ENCODE results near the gene ZIC1. TPM values are rescaled to one million over a fixed set of nuclear protein-coding genes. Genes with fewer than 3 reads are reported as not detected.

The ZIC1 gene
- total RNA-seq, 2 donors from 2014 or later: not detected

GRCh38 chr3:147415286-147415685 lies 6.1 kb downstream of the ZIC1 start:
- Histone ChIP-seq H3K4me3 (no peak overlapping the region), H3K27me3 (peaks cover 9 to 47% of the 10 kb centered on the region in 2 donors), H3K27ac (no peak overlapping the region), H3K9me3 (no peaks in the 10 kb centered on the region), H3K4me1 (peaks cover 34% of the 10 kb centered on the region), H3K36me3 (replicated peaks in 1 of 2; ENCODE audit: insufficient read depth in 1 of 2, low read depth in 2 of 2) (no peaks in the 10 kb centered on the region)
- ATAC-seq (no peak), DNase-seq (no peak)
- 4 to 7% methylated on average over 6 of the region's 6 CpGs for WGBS, 2 donors
- TF ChIP-seq POLR2A (IDR thresholded peaks at IDR 0.05) (no peak), CTCF (IDR thresholded peaks at IDR 0.05) (no peak)
- intact Hi-C loops (cut with DNase I): no loop called here

GRCh38 chr3:147415874-147416273 lies 6.7 kb downstream of the ZIC1 start:
- no peak for TF ChIP-seq CTCF (IDR thresholded peaks at IDR 0.05)
- no peak for TF ChIP-seq POLR2A (IDR thresholded peaks at IDR 0.05)
- Histone ChIP-seq H3K4me1 (peaks cover 28% of the 10 kb centered on the region), H3K27ac (no peak overlapping the region), H3K27me3 (peaks cover 9 to 47% of the 10 kb centered on the region in 2 donors), H3K36me3 (replicated peaks in 1 of 2; ENCODE audit: insufficient read depth in 1 of 2, low read depth in 2 of 2) (no peaks in the 10 kb centered on the region), H3K4me3 (no peak overlapping the region), H3K9me3 (no peaks in the 10 kb centered on the region)
- ATAC-seq (no peak), DNase-seq (no peak)
- 9 to 12% methylated on average over 2 of the region's 2 CpGs for WGBS, 2 donors
- intact Hi-C loops (cut with DNase I): no loop called here

GRCh38 chr3:147416931-147417330 lies 7.8 kb downstream of the ZIC1 start:
- Histone ChIP-seq H3K9me3 (no peaks in the 10 kb centered on the region), H3K4me3 (no peak overlapping the region), H3K27me3 (peaks cover 9 to 51% of the 10 kb centered on the region in 2 donors), H3K27ac (no peak overlapping the region), H3K4me1 (peaks cover 23% of the 10 kb centered on the region), H3K36me3 (replicated peaks in 1 of 2; ENCODE audit: insufficient read depth in 1 of 2, low read depth in 2 of 2) (no peaks in the 10 kb centered on the region)
- ATAC-seq: no peak
- WGBS, 2 donors: 15 to 16% methylated on average over 1 of the region's 1 CpG
- TF ChIP-seq POLR2A (IDR thresholded peaks at IDR 0.05) (no peak), CTCF (IDR thresholded peaks at IDR 0.05) (no peak)
- DNase-seq: no peak
- intact Hi-C loops (cut with DNase I): no loop called here

- no peak overlapping the region for H3K27ac ChIP-seq
- H3K9me3 ChIP-seq: no peaks in the 10 kb centered on the region
- WGBS, 2 donors: 40 to 48% methylated on average over 7 of the region's 7 CpGs
- H3K4me3 ChIP-seq: no peak overlapping the region
- intact Hi-C loops (cut with DNase I): no loop called here
- TF ChIP-seq POLR2A (IDR thresholded peaks at IDR 0.05) (no peak), CTCF (IDR thresholded peaks at IDR 0.05) (no peak)
- H3K4me1 ChIP-seq: peaks cover 23% of the 10 kb centered on the region
- peaks cover 9 to 47% of the 10 kb centered on the region in 2 donors for H3K27me3 ChIP-seq
- H3K36me3 ChIP-seq (replicated peaks in 1 of 2; ENCODE audit: insufficient read depth in 1 of 2, low read depth in 2 of 2): no peaks in the 10 kb centered on the region
- no peak for DNase-seq
- ATAC-seq: no peak
Measured at GRCh38 chr3:147417551-147418295, 8.6 kb downstream of the ZIC1 start.

GRCh38 chr3:147418371-147418781 lies 9.2 kb downstream of the ZIC1 start:
- no peak overlapping the region for H3K27ac ChIP-seq
- H3K27me3 ChIP-seq: peaks cover 9 to 47% of the 10 kb centered on the region in 2 donors
- H3K4me1 ChIP-seq: peaks cover 18% of the 10 kb centered on the region
- no peaks in the 10 kb centered on the region for H3K36me3 ChIP-seq (replicated peaks in 1 of 2; ENCODE audit: insufficient read depth in 1 of 2, low read depth in 2 of 2)
- 26 to 37% methylated on average over 4 of the region's 4 CpGs for WGBS, 2 donors
- ATAC-seq: no peak
- no peaks in the 10 kb centered on the region for H3K9me3 ChIP-seq
- H3K4me3 ChIP-seq: no peak overlapping the region
- intact Hi-C loops (cut with DNase I): no loop called here
- no peak for TF ChIP-seq CTCF (IDR thresholded peaks at IDR 0.05)
- TF ChIP-seq POLR2A (IDR thresholded peaks at IDR 0.05): no peak
- no peak for DNase-seq
